ENCODE measurements around the gene PRDM12.

PRDM12 gene

GRCh38 chr9:130629443-130630070, 34.8 kb upstream of the PRDM12 start:
- Histone ChIP-seq H3K9ac (ENCODE audit: insufficient read length) (no peak overlapping the region), H3K36me3 (ENCODE audit: insufficient read depth, low read length) (peaks cover 70% of the 10 kb centered on the region), H3K27ac (no peak overlapping the region), H3K9me3 (ENCODE audit: low read depth, low read length) (no peaks in the 10 kb centered on the region), H3K4me3 (no peak overlapping the region)
- no peak for TF ChIP-seq EZH2 (IDR thresholded peaks at IDR 0.05)
- TF ChIP-seq POLR2AphosphoS5 (IDR thresholded peaks at IDR 0.05; ENCODE audit: borderline replicate concordance, low read depth, low read length): no peak
- no peak for TF ChIP-seq FOXP2 (optimal IDR thresholded peaks at IDR 0.05; ENCODE audit: control extremely low read depth, extremely low read length, insufficient read depth)
- no peak for DNase-seq (ENCODE audit: low read depth, low spot score)

- H3K9ac ChIP-seq (ENCODE audit: insufficient read length): no peak overlapping the region
- no peaks in the 10 kb centered on the region for H3K9me3 ChIP-seq (ENCODE audit: low read depth, low read length)
- H3K27ac ChIP-seq: no peak overlapping the region
- TF ChIP-seq FOXP2 (optimal IDR thresholded peaks at IDR 0.05; ENCODE audit: control extremely low read depth, extremely low read length, insufficient read depth) (no peak), EZH2 (IDR thresholded peaks at IDR 0.05) (no peak), POLR2AphosphoS5 (IDR thresholded peaks at IDR 0.05; ENCODE audit: borderline replicate concordance, low read depth, low read length) (no peak)
- DNase-seq (ENCODE audit: low read depth, low spot score): no peak
- no peak overlapping the region for H3K4me3 ChIP-seq
- peaks cover 70% of the 10 kb centered on the region for H3K36me3 ChIP-seq (ENCODE audit: insufficient read depth, low read length)
Measured at GRCh38 chr9:130630071-130630450, 34.3 kb upstream of the PRDM12 start.

- DNase-seq (ENCODE audit: low read depth, low spot score): no peak
- no peak overlapping the region for H3K4me3 ChIP-seq
- H3K27ac ChIP-seq: no peak overlapping the region
- H3K9me3 ChIP-seq (ENCODE audit: low read depth, low read length): no peaks in the 10 kb centered on the region
- H3K9ac ChIP-seq (ENCODE audit: insufficient read length): no peak overlapping the region
- no peak for TF ChIP-seq POLR2AphosphoS5 (IDR thresholded peaks at IDR 0.05; ENCODE audit: borderline replicate concordance, low read depth, low read length)
- TF ChIP-seq FOXP2 (optimal IDR thresholded peaks at IDR 0.05; ENCODE audit: control extremely low read depth, extremely low read length, insufficient read depth): no peak
- TF ChIP-seq EZH2 (IDR thresholded peaks at IDR 0.05): no peak
- H3K36me3 ChIP-seq (ENCODE audit: insufficient read depth, low read length): peaks cover 64% of the 10 kb centered on the region; the same call in 1 of the 2 replicates
Measured at GRCh38 chr9:130630506-130631330, 33.7 kb upstream of the PRDM12 start.

DNA sequence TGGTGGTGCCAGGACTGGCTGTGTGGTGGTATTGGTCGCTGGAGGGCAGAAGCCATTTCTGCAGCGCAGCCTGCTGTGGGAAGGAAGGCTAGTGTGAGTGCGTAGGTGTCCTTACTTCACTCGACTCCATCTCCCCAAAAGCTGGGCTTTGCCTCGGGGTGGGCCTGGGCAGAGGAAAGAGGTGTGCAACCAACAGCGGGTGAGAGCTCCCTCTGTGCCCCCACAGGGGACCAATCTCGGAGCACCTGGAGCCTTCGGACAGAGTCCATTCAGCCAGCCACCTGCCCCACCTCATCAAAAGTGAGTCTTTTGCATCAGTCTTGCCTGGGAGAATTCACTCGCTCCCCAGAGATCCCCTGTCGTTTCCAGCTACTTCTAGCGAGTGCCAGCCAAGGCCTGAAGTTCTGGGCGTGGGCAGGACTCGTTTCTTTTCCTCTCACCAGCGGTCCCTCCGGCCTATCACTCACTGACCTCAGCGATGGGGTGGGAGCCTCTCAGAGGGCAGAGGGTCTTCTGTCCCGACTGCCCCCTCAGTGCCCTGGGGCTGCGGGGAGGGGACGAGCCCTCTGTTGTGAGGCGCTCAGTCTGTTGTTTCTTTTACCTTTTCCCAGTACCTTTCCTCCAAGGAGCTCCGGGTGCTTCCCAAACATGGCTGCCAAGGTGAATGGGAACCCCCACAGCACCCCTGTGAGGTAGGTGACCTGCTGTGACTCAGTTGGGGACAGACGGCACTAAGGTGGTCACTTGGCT, 32.9 kb upstream of the PRDM12 start:
- no peak overlapping the region for H3K4me3 ChIP-seq
- H3K9ac ChIP-seq (ENCODE audit: insufficient read length): no peak overlapping the region
- H3K27ac ChIP-seq: no peak overlapping the region
- H3K36me3 ChIP-seq (ENCODE audit: insufficient read depth, low read length): peaks cover 56% of the 10 kb centered on the region; the same call in 1 of the 2 replicates
- H3K9me3 ChIP-seq (ENCODE audit: low read depth, low read length): no peaks in the 10 kb centered on the region
- no peak for TF ChIP-seq POLR2AphosphoS5 (IDR thresholded peaks at IDR 0.05; ENCODE audit: borderline replicate concordance, low read depth, low read length)
- no peak for TF ChIP-seq EZH2 (IDR thresholded peaks at IDR 0.05)
- no peak for TF ChIP-seq FOXP2 (optimal IDR thresholded peaks at IDR 0.05; ENCODE audit: control extremely low read depth, extremely low read length, insufficient read depth)
- DNase-seq (ENCODE audit: low read depth, low spot score): no peak

- TF ChIP-seq FOXP2 (optimal IDR thresholded peaks at IDR 0.05; ENCODE audit: control extremely low read depth, extremely low read length, insufficient read depth): no peak
- no peak for TF ChIP-seq POLR2AphosphoS5 (IDR thresholded peaks at IDR 0.05; ENCODE audit: borderline replicate concordance, low read depth, low read length)
- TF ChIP-seq EZH2 (IDR thresholded peaks at IDR 0.05): no peak
- no peak for DNase-seq (ENCODE audit: low read depth, low spot score)
- Histone ChIP-seq H3K27ac (no peak overlapping the region), H3K36me3 (ENCODE audit: insufficient read depth, low read length) (peaks cover 49% of the 10 kb centered on the region; the same call in 1 of the 2 replicates), H3K9ac (ENCODE audit: insufficient read length) (no peak overlapping the region), H3K9me3 (ENCODE audit: low read depth, low read length) (no peaks in the 10 kb centered on the region), H3K4me3 (no peak overlapping the region)
Measured at GRCh38 chr9:130632081-130632710, 32.2 kb upstream of the PRDM12 start.

DNA sequence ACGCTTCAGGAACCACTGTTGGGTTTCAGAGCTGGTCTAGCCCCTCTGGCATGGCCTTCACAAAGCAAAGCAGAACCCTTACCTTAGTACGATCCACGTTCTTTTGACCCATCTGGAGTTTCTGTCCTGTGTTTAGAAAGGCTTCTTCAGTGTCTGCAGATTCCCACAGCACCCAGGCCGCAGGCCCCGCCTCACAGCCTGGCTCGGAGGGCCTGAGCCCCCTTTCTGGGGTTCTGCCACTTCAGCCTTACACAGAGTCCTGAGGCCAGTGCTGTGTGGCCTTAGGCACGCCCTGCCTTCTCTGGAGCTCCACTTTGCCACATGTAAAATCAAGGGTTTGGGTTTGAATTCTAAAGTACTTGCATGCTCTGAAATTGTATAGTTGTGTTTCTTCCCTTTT, 31.6 kb upstream of the PRDM12 start:
- Histone ChIP-seq H3K36me3 (ENCODE audit: insufficient read depth, low read length) (peaks cover 43% of the 10 kb centered on the region; the same call in 1 of the 2 replicates), H3K9ac (ENCODE audit: insufficient read length) (no peak overlapping the region), H3K4me3 (no peak overlapping the region), H3K9me3 (ENCODE audit: low read depth, low read length) (no peaks in the 10 kb centered on the region), H3K27ac (no peak overlapping the region)
- DNase-seq (ENCODE audit: low read depth, low spot score): no peak
- no peak for TF ChIP-seq EZH2 (IDR thresholded peaks at IDR 0.05)
- TF ChIP-seq POLR2AphosphoS5 (IDR thresholded peaks at IDR 0.05; ENCODE audit: borderline replicate concordance, low read depth, low read length): no peak
- no peak for TF ChIP-seq FOXP2 (optimal IDR thresholded peaks at IDR 0.05; ENCODE audit: control extremely low read depth, extremely low read length, insufficient read depth)

DNA sequence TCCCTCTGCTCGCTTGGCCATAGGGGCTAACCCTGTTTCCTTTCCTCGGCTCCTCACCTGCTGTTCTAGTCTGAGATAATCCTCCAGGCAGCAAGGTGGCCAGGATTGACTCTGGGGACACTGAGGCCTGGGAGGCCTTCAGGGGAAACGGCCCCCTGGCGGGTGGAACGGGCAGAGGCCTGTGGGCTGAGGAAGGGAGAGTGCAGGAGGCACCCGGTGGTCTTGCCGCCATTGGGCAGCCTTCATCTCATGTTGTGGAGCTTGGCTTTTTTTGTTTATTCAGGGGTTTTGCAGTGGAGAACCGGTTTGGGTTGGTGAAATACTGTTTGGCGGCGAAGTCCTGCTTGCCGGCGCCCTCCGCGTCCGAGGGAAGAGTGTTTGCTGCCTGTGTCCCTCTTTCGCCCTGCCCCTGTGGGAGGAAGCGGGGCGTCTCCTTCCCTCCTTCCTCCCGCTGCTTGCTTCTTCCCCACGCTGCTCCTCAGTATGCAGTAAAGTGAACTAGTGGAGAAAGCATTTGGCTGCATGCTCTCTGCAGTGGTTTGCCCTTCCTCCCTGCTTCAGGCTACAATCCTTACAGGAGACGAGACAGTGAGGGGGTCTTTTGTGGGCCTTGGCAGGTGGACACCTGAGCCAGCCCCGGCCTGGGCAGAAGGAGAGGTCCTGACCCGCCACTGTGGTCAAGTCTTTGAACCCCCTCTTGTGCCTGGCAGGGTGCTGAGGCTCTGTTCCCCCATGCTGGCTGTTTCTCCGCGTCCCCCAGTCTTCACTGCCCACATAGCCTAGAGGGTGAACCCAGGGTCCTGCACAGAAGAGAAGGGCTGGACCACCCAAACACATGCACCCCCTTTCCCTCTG, 30.8 kb upstream of the PRDM12 start:
- Histone ChIP-seq H3K9me3 (ENCODE audit: low read depth, low read length) (no peaks in the 10 kb centered on the region), H3K36me3 (ENCODE audit: insufficient read depth, low read length) (peaks cover 45% of the 10 kb centered on the region; the same call in 1 of the 2 replicates), H3K4me3 (no peak overlapping the region), H3K9ac (ENCODE audit: insufficient read length) (no peak overlapping the region), H3K27ac (no peak overlapping the region)
- no peak for DNase-seq (ENCODE audit: low read depth, low spot score)
- TF ChIP-seq EZH2 (IDR thresholded peaks at IDR 0.05) (no peak), FOXP2 (optimal IDR thresholded peaks at IDR 0.05; ENCODE audit: control extremely low read depth, extremely low read length, insufficient read depth) (no peak), POLR2AphosphoS5 (IDR thresholded peaks at IDR 0.05; ENCODE audit: borderline replicate concordance, low read depth, low read length) (no peak)
